ENCODE results near the gene IFNB1. TPM values are rescaled to one million over a fixed set of nuclear protein-coding genes. Genes with fewer than 3 reads are reported as not detected.

The IFNB1 gene
- total and polyA plus RNA-seq, 4 donors, result not detected

GRCh38 chr9:21121079-21121478 lies 43.3 kb upstream of the IFNB1 start:
- TF ChIP-seq EGR1 (IDR thresholded peaks at IDR 0.05; ENCODE audit: low read depth in 2 of 2), result no peak
- no peak overlapping the region for H3K4me3 ChIP-seq (ENCODE audit: low read depth in 1 of 3, low read length in 3 of 3)
- no peak for DNase-seq (ENCODE audit: low spot score)
- no peaks in the 10 kb centered on the region for H3K27me3 ChIP-seq (ENCODE audit: control insufficient read depth in 4 of 4, insufficient read depth in 4 of 4, low read length in 3 of 4)
- no peak overlapping the region for H3K27ac ChIP-seq (ENCODE audit: low read depth in 1 of 2, low read length in 2 of 2)
- no peaks in the 10 kb centered on the region for H3K36me3 ChIP-seq (ENCODE audit: control insufficient read depth in 4 of 4, insufficient read depth in 3 of 4, low read depth in 1 of 4, low read length in 3 of 4)
- H3K9ac ChIP-seq (ENCODE audit: low read depth in 1 of 2, low read length in 2 of 2), result no peak overlapping the region
- 84% methylated on average over 2 of the region's 2 CpGs for WGBS
- H3K4me1 ChIP-seq (ENCODE audit: control insufficient read depth in 4 of 4, insufficient read depth in 4 of 4, low read length in 3 of 4), result no peaks in the 10 kb centered on the region
- no peaks in the 10 kb centered on the region for H3K9me3 ChIP-seq (ENCODE audit: control insufficient read depth in 4 of 4, low read length in 3 of 4)

- WGBS, result 69% methylated on average over 7 of the region's 7 CpGs
- no peak overlapping the region for H3K9ac ChIP-seq (ENCODE audit: low read depth in 1 of 2, low read length in 2 of 2)
- no peaks in the 10 kb centered on the region for H3K9me3 ChIP-seq (ENCODE audit: control insufficient read depth in 4 of 4, low read length in 3 of 4)
- H3K4me1 ChIP-seq (ENCODE audit: control insufficient read depth in 4 of 4, insufficient read depth in 4 of 4, low read length in 3 of 4), result no peaks in the 10 kb centered on the region
- no peak overlapping the region for H3K4me3 ChIP-seq (ENCODE audit: low read depth in 1 of 3, low read length in 3 of 3)
- no peaks in the 10 kb centered on the region for H3K27me3 ChIP-seq (ENCODE audit: control insufficient read depth in 4 of 4, insufficient read depth in 4 of 4, low read length in 3 of 4)
- no peak for DNase-seq (ENCODE audit: low spot score)
- TF ChIP-seq, protein P1, sequence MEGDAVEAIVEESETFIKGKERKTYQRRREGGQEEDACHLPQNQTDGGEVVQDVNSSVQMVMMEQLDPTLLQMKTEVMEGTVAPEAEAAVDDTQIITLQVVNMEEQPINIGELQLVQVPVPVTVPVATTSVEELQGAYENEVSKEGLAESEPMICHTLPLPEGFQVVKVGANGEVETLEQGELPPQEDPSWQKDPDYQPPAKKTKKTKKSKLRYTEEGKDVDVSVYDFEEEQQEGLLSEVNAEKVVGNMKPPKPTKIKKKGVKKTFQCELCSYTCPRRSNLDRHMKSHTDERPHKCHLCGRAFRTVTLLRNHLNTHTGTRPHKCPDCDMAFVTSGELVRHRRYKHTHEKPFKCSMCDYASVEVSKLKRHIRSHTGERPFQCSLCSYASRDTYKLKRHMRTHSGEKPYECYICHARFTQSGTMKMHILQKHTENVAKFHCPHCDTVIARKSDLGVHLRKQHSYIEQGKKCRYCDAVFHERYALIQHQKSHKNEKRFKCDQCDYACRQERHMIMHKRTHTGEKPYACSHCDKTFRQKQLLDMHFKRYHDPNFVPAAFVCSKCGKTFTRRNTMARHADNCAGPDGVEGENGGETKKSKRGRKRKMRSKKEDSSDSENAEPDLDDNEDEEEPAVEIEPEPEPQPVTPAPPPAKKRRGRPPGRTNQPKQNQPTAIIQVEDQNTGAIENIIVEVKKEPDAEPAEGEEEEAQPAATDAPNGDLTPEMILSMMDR (IDR thresholded peaks at IDR 0.05; ENCODE audit: low read depth, low read length, missing input control), result no peak
- TF ChIP-seq FOXA2 (IDR thresholded peaks at IDR 0.05), result no peak
- TF ChIP-seq, protein P2, sequence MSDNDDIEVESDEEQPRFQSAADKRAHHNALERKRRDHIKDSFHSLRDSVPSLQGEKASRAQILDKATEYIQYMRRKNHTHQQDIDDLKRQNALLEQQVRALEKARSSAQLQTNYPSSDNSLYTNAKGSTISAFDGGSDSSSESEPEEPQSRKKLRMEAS (IDR thresholded peaks at IDR 0.05), result no peak
- TF ChIP-seq, protein P3, sequence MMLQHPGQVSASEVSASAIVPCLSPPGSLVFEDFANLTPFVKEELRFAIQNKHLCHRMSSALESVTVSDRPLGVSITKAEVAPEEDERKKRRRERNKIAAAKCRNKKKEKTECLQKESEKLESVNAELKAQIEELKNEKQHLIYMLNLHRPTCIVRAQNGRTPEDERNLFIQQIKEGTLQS (IDR thresholded peaks at IDR 0.05), result no peak
- no peak for TF ChIP-seq JUND (IDR thresholded peaks at IDR 0.05)
- no peak for TF ChIP-seq FOXA1 (IDR thresholded peaks at IDR 0.05)
- TF ChIP-seq YY1 (IDR thresholded peaks at IDR 0.05), result no peak
- TF ChIP-seq RXRA (IDR thresholded peaks at IDR 0.05), result no peak
- TF ChIP-seq EGR1 (IDR thresholded peaks at IDR 0.05; ENCODE audit: low read depth in 2 of 2), result no peak
- TF ChIP-seq GABPA (IDR thresholded peaks at IDR 0.05 in 1 of 2, conservative IDR thresholded peaks at IDR 0.05 in 1 of 2), result no peak
- TF ChIP-seq RAD21 (IDR thresholded peaks at IDR 0.05), result no peak
- TF ChIP-seq REST (IDR thresholded peaks at IDR 0.05), result no peak
- no peak for TF ChIP-seq HNF4G (IDR thresholded peaks at IDR 0.05)
- no peak for TF ChIP-seq TAF1 (conservative IDR thresholded peaks at IDR 0.05)
- H3K27ac ChIP-seq (ENCODE audit: low read depth in 1 of 2, low read length in 2 of 2), result no peak overlapping the region
- no peaks in the 10 kb centered on the region for H3K36me3 ChIP-seq (ENCODE audit: control insufficient read depth in 4 of 4, insufficient read depth in 3 of 4, low read depth in 1 of 4, low read length in 3 of 4)
Measured at GRCh38 chr9:21119093-21119770, 41.5 kb upstream of the IFNB1 start.

Data from liver (tissue), 9 donors.